ENCODE data around the gene ELFN2.

- no peak for TF ChIP-seq CTCF (IDR thresholded peaks at IDR 0.05)
- TF ChIP-seq POLR2AphosphoS5 (IDR thresholded peaks at IDR 0.05), result no peak
Observed at GRCh38 chr22:37426706-37427134, 559 bp downstream of the ELFN2 start.
